NB4 (cell line): ENCODE results near the gene FMO3.

Source experiments
- DNase-seq: peaks from one replicate; pipeline ENCODE4 v3.0.0; 2010; ENCODE audit warnings: low read depth
- H3K4me3 ChIP-seq: one replicate; pipeline ENCODE4 v1.5.1; 2011; ENCODE audit warnings: mild to moderate bottlenecking, low read depth, low read length, moderate library complexity
- CTCF ChIP-seq: IDR thresholded peaks from one replicate; pipeline ENCODE4 v1.5.1; 2012; ENCODE audit warnings: low read depth, low read length
- MAX ChIP-seq: IDR thresholded peaks from 2 replicates; pipeline ENCODE4 v1.6.1; 2011; ENCODE audit warnings: low read depth, low read length
- MYC ChIP-seq: IDR thresholded peaks from 2 replicates; pipeline ENCODE4 v1.6.1; 2011; ENCODE audit warnings: low read depth, low read length
- POLR2A ChIP-seq: IDR thresholded peaks from 2 replicates; pipeline ENCODE4 v1.6.1; 2011; ENCODE audit warnings: mild to moderate bottlenecking; ENCODE audit not compliant: insufficient read length; ENCODE audit errors: extremely low read depth

FMO3 gene

GRCh38 chr1:171115280-171115897 lies 24.7 kb downstream of the FMO3 start:
- DNase-seq: peak; percentile 4
- H3K4me3 ChIP-seq: no peak overlapping the region
- no peak for TF ChIP-seq MAX
- TF ChIP-seq CTCF: no peak
- no peak for TF ChIP-seq POLR2A
- TF ChIP-seq MYC: no peak

GRCh38 chr1:171116676-171117075 lies 26.0 kb downstream of the FMO3 start:
- H3K4me3 ChIP-seq: no peak overlapping the region
- no peak for TF ChIP-seq MYC
- TF ChIP-seq MAX: no peak
- no peak for TF ChIP-seq POLR2A
- TF ChIP-seq CTCF: no peak
- DNase-seq: no peak

- no peak for TF ChIP-seq CTCF
- TF ChIP-seq POLR2A: no peak
- no peak for TF ChIP-seq MYC
- TF ChIP-seq MAX: no peak
- DNase-seq: no peak
- H3K4me3 ChIP-seq: no peak overlapping the region
Measured at GRCh38 chr1:171117085-171117484, 26.4 kb downstream of the FMO3 start.

- no peak overlapping the region for H3K4me3 ChIP-seq
- TF ChIP-seq POLR2A (no peak), MAX (no peak), MYC (no peak)
- no peak for DNase-seq
Measured at GRCh38 chr1:171119648-171120047, 28.9 kb downstream of the FMO3 start.

GRCh38 chr1:171122299-171122698 lies 31.6 kb downstream of the FMO3 start:
- no peak for TF ChIP-seq POLR2A
- TF ChIP-seq MAX: no peak
- TF ChIP-seq CTCF: no peak
- DNase-seq: no peak
- no peak overlapping the region for H3K4me3 ChIP-seq

GRCh38 chr1:171122893-171123292 lies 32.2 kb downstream of the FMO3 start:
- no peak for TF ChIP-seq MYC
- no peak overlapping the region for H3K4me3 ChIP-seq
- DNase-seq: no peak

- TF ChIP-seq CTCF: no peak
- no peak for TF ChIP-seq POLR2A
- TF ChIP-seq MYC: no peak
- no peak for TF ChIP-seq MAX
- no peak overlapping the region for H3K4me3 ChIP-seq
- no peak for DNase-seq
Measured at GRCh38 chr1:171126504-171126903, 35.8 kb downstream of the FMO3 start.
